ENCODE data around the gene EYS. TPM values are rescaled to one million over a fixed set of nuclear protein-coding genes. Genes with fewer than 3 reads are reported as not detected.

Gene EYS
- total and polyA plus RNA-seq, 2 of the 13 experiments (the other 11 are each of a cell fraction or from before 2014, with no cell fraction given) = 0.04 to 0.07 TPM

- peaks cover 7% of the 10 kb centered on the region; the same call in 1 of the 2 replicates for H3K4me1 ChIP-seq (ENCODE audit: insufficient read depth, low read length)
- ATAC-seq (peak; percentile 99), FAIRE-seq (no peak), DNase-seq (ENCODE audit: low spot score) (peak; percentile 63)
- no TSS peak for BruUV-seq (replicated peaks)
- 1% methylated on average over 2 of the region's 2 CpGs for WGBS (ENCODE audit: low lambda C conversion rate)
- H3K4me2 ChIP-seq (ENCODE audit: low read depth, low read length) = no peak overlapping the region
- no peaks in the 10 kb centered on the region for H3K9me3 ChIP-seq (ENCODE audit: low read length)
- in situ Hi-C loops (cut with HindIII; ENCODE audit: extremely low pct_ligation_motif_present, low pct_unique_long_range_greater_than_20kb) = no loop called here
- H3K79me2 ChIP-seq (ENCODE audit: insufficient read depth, low read length) = no peaks in the 10 kb centered on the region
- no peak overlapping the region for H3K4me3 ChIP-seq (replicated peaks in 1 of 3; ENCODE audit: insufficient read depth in 1 of 3, low read depth in 2 of 3, low read length in 3 of 3)
- no peak overlapping the region for H3K27ac ChIP-seq (ENCODE audit: extremely low read length, insufficient read depth, low read length)
- no peak overlapping the region for H2AFZ ChIP-seq (ENCODE audit: low read length)
- no peaks in the 10 kb centered on the region for H3K27me3 ChIP-seq (ENCODE audit: control insufficient read depth in 1 of 2, insufficient read depth in 2 of 2, low read length in 2 of 2)
- H3K36me3 ChIP-seq (replicated peaks in 1 of 2; ENCODE audit: control insufficient read depth in 1 of 2, insufficient read depth in 2 of 2, low read length in 2 of 2) = no peaks in the 10 kb centered on the region
- no peaks in the 10 kb centered on the region for H4K20me1 ChIP-seq (ENCODE audit: insufficient read depth, low read length)
- ChIA-PET POLR2A (no interaction called here), CTCF (ENCODE audit: low intra/inter-chr PET ratio, low total read pairs) (no interaction called here)
- H3K9ac ChIP-seq (ENCODE audit: insufficient read depth, low read depth, low read length) = no peak overlapping the region
- intact Hi-C loops (cut with micrococcal nuclease; ENCODE audit: unreplicated experiment) = no loop called here
- peak; percentile 29; the same call in 1 of the 2 replicates for TF ChIP-seq CEBPG (CRISPR knock-in tag; IDR thresholded peaks at IDR 0.05)
- peak; percentile 24; the same call in 1 of the 2 replicates for TF ChIP-seq GATAD2A (CRISPR knock-in tag; IDR thresholded peaks at IDR 0.05)
- 0 out of 2 replicates have a peak, but pooled peaks have one; percentile 42 for TF ChIP-seq MIXL1 (CRISPR knock-in tag; IDR thresholded peaks at IDR 0.05)
- no peak for TF ChIP-seq ZNF788 (CRISPR knock-in tag; IDR thresholded peaks at IDR 0.05; ENCODE audit: borderline replicate concordance)
- TF ChIP-seq CREM (IDR thresholded peaks at IDR 0.05) = no peak
- no peak for TF ChIP-seq CREM (CRISPR knock-in tag; IDR thresholded peaks at IDR 0.05)
- TF ChIP-seq, protein P1, sequence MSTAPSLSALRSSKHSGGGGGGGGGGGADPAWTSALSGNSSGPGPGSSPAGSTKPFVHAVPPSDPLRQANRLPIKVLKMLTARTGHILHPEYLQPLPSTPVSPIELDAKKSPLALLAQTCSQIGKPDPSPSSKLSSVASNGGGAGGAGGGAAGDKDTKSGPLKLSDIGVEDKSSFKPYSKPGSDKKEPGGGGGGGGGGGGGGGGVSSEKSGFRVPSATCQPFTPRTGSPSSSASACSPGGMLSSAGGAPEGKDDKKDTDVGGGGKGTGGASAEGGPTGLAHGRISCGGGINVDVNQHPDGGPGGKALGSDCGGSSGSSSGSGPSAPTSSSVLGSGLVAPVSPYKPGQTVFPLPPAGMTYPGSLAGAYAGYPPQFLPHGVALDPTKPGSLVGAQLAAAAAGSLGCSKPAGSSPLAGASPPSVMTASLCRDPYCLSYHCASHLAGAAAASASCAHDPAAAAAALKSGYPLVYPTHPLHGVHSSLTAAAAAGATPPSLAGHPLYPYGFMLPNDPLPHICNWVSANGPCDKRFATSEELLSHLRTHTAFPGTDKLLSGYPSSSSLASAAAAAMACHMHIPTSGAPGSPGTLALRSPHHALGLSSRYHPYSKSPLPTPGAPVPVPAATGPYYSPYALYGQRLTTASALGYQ (CRISPR knock-in tag; IDR thresholded peaks at IDR 0.05) = no peak
- peak; percentile 53 for TF ChIP-seq HNF4A (CRISPR knock-in tag; IDR thresholded peaks at IDR 0.05)
- no peak for TF ChIP-seq NFKB2 (CRISPR knock-in tag; IDR thresholded peaks at IDR 0.05; ENCODE audit: borderline replicate concordance)
- TF ChIP-seq RXRB (CRISPR knock-in tag; IDR thresholded peaks at IDR 0.05; ENCODE audit: borderline replicate concordance) = peak; percentile 35; the same call in 1 of the 2 replicates
- 0 out of 2 replicates have a peak, but pooled peaks have one; percentile 25 for TF ChIP-seq ZNF121 (CRISPR knock-in tag; IDR thresholded peaks at IDR 0.05)
- no peak for TF ChIP-seq ZNF660 (CRISPR knock-in tag; IDR thresholded peaks at IDR 0.05; ENCODE audit: borderline replicate concordance, low read depth)
- peak; percentile 44; the same call in 1 of the 2 replicates for TF ChIP-seq HNF4G (IDR thresholded peaks at IDR 0.05; ENCODE audit: borderline replicate concordance, low read depth, low read length)
- no peak for TF ChIP-seq HNF4G (CRISPR knock-in tag; IDR thresholded peaks at IDR 0.05; ENCODE audit: borderline replicate concordance, low read depth)
- no peak for TF ChIP-seq CERS6 (CRISPR knock-in tag; IDR thresholded peaks at IDR 0.05)
- no peak for TF ChIP-seq ZBTB20 (CRISPR knock-in tag; IDR thresholded peaks at IDR 0.05; ENCODE audit: borderline replicate concordance, low read depth)
- TF ChIP-seq, protein P2, sequence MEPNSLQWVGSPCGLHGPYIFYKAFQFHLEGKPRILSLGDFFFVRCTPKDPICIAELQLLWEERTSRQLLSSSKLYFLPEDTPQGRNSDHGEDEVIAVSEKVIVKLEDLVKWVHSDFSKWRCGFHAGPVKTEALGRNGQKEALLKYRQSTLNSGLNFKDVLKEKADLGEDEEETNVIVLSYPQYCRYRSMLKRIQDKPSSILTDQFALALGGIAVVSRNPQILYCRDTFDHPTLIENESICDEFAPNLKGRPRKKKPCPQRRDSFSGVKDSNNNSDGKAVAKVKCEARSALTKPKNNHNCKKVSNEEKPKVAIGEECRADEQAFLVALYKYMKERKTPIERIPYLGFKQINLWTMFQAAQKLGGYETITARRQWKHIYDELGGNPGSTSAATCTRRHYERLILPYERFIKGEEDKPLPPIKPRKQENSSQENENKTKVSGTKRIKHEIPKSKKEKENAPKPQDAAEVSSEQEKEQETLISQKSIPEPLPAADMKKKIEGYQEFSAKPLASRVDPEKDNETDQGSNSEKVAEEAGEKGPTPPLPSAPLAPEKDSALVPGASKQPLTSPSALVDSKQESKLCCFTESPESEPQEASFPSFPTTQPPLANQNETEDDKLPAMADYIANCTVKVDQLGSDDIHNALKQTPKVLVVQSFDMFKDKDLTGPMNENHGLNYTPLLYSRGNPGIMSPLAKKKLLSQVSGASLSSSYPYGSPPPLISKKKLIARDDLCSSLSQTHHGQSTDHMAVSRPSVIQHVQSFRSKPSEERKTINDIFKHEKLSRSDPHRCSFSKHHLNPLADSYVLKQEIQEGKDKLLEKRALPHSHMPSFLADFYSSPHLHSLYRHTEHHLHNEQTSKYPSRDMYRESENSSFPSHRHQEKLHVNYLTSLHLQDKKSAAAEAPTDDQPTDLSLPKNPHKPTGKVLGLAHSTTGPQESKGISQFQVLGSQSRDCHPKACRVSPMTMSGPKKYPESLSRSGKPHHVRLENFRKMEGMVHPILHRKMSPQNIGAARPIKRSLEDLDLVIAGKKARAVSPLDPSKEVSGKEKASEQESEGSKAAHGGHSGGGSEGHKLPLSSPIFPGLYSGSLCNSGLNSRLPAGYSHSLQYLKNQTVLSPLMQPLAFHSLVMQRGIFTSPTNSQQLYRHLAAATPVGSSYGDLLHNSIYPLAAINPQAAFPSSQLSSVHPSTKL (CRISPR knock-in tag; IDR thresholded peaks at IDR 0.05) = peak; percentile 44
- no peak for TF ChIP-seq ELF1 (CRISPR knock-in tag; IDR thresholded peaks at IDR 0.05)
These were observed 891.3 kb downstream of the EYS start for GRCh38 chr6:64815718-64816117.

All from HepG2 (cell line).